Endodermal cell (in vitro differentiated cells): ENCODE data around the gene CERS6. TPM values are rescaled to one million over a fixed set of nuclear protein-coding genes. Genes with fewer than 3 reads are reported as not detected.

ENCODE experiments used
- DNase-seq: peaks from one replicate; pipeline ENCODE4 v3.0.0-alpha.2; 2017
- H3K27ac ChIP-seq: 2 replicates; pipeline ENCODE4 v1.5.1; 2013; ENCODE audit warnings: mild to moderate bottlenecking, low read depth, low read length, moderate library complexity
- H3K27me3 ChIP-seq: 2 replicates; pipeline ENCODE4 v1.6.1; 2013; ENCODE audit warnings: mild to moderate bottlenecking, low read length, moderate library complexity; ENCODE audit not compliant: insufficient read depth, control insufficient read depth, poor library complexity, severe bottlenecking
- H3K36me3 ChIP-seq: 2 replicates; pipeline ENCODE4 v1.7.0; 2013; ENCODE audit warnings: mild to moderate bottlenecking, low read length, moderate library complexity; ENCODE audit not compliant: control insufficient read depth, insufficient read depth
- H3K4me1 ChIP-seq: one replicate; pipeline ENCODE4 v1.7.0; 2013; ENCODE audit warnings: low read length; ENCODE audit not compliant: control insufficient read depth, insufficient read depth
- H3K4me3 ChIP-seq: 2 replicates; pipeline ENCODE4 v1.5.1; 2013; ENCODE audit warnings: mild to moderate bottlenecking, low read length, moderate library complexity
- H3K9ac ChIP-seq: 2 replicates; pipeline ENCODE4 v1.6.1; 2013; ENCODE audit warnings: mild to moderate bottlenecking, low read length, moderate library complexity; ENCODE audit not compliant: poor library complexity, severe bottlenecking; ENCODE audit errors: extremely low read depth
- H3K9me3 ChIP-seq: 2 replicates; pipeline ENCODE4 v1.6.1; 2013; ENCODE audit warnings: mild to moderate bottlenecking, low read length, moderate library complexity; ENCODE audit not compliant: control insufficient read depth
- H3K27ac Mint-ChIP-seq: 2 replicates; pipeline ENCODE4 v1.8.0; 2020; ENCODE audit warnings: mixed read lengths
- H3K27me3 Mint-ChIP-seq: 2 replicates; pipeline ENCODE4 v1.8.0; 2021; ENCODE audit warnings: mild to moderate bottlenecking, mixed read lengths; ENCODE audit not compliant: insufficient read depth
- H3K36me3 Mint-ChIP-seq: 2 replicates; pipeline ENCODE4 v1.8.0; 2020; ENCODE audit warnings: low read depth, mixed read lengths
- H3K4me1 Mint-ChIP-seq: 2 replicates; pipeline ENCODE4 v1.8.0; 2020; ENCODE audit warnings: mixed read lengths
- H3K4me3 Mint-ChIP-seq: 2 replicates; pipeline ENCODE4 v1.8.0; 2020; ENCODE audit warnings: mild to moderate bottlenecking, moderate library complexity, mixed read lengths
- H3K9me3 Mint-ChIP-seq: 2 replicates; pipeline ENCODE4 v1.8.0; 2020; ENCODE audit warnings: mild to moderate bottlenecking, mixed read lengths
- WGBS, 2 experiments: methylation state at CpG; one replicate each; pipeline versions ENCODE4 v1.1.5 to v1.1.7; 2013; ENCODE audit warnings: missing lambda C conversion rate in 2 of 2, mixed read lengths in 1 of 2; ENCODE audit not compliant: insufficient coverage in 1 of 2, insufficient read length in 1 of 2; 5-methylcytosine and 5-hydroxymethylcytosine counted together
- total RNA-seq, 2 donors: library from RNA; stranded (reverse); fragmentation: NEBNext Ultra II Directional in 1 of 2; extraction: Animal tissue kit (Norgen Biotek cat#: 25700) in 1 of 2; gene quantifications; 2 replicates in 1 of 2; 3 replicates in 1 of 2; pipeline ENCODE4 v1.2.1, GENCODE V29; 2021
- TF ChIP-seq, protein P1 (sequence below): fragments of 200-600 bp; sonication (generic); conservative IDR thresholded peaks from 2 replicates; pipeline ENCODE4 v1.5.0; 2021; ENCODE audit warnings: antibody characterized with exemption, mild to moderate bottlenecking

Gene CERS6
- total RNA-seq, 2 donors from 2014 or later: 41.3 to 52.0 TPM

DNA sequence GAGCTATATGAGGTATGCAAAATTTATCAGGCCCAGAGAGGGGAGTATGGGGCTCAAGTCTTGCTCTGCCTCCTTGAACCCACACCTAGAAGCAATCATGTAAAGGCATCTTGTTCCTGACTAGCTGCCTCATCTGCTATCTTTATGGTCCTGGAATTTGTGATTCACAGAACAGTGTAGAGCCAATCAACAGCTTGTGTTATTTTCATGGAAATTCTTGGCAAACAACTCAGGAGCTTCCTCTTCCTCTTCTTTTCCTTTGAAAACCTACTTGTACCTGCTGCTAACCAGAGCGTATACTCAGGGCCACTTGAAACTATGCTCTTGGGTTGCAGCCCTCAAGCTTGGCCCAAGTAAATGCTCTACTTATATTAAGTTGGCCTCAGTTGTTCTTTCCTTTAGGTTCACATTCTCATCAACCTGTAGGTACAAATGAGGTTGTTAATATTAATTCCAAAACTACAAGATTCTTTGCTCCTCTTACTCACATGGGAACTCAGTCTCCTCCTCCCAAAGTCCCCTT is 342.9 kb downstream of the CERS6 start:
- H3K4me3 Mint-ChIP-seq: no peak overlapping the region
- WGBS, 2 experiments: 97% methylated on average over 1 of the region's 1 CpG; no CpG with 5 or more reads in 1 of the 2 experiments
- H3K9me3 ChIP-seq: no peaks in the 10 kb centered on the region
- peaks cover 39% of the 10 kb centered on the region for H3K4me1 Mint-ChIP-seq
- no peaks in the 10 kb centered on the region for H3K27me3 Mint-ChIP-seq
- no peaks in the 10 kb centered on the region for H3K27me3 ChIP-seq
- H3K27ac ChIP-seq: no peak overlapping the region
- TF ChIP-seq, protein P1, sequence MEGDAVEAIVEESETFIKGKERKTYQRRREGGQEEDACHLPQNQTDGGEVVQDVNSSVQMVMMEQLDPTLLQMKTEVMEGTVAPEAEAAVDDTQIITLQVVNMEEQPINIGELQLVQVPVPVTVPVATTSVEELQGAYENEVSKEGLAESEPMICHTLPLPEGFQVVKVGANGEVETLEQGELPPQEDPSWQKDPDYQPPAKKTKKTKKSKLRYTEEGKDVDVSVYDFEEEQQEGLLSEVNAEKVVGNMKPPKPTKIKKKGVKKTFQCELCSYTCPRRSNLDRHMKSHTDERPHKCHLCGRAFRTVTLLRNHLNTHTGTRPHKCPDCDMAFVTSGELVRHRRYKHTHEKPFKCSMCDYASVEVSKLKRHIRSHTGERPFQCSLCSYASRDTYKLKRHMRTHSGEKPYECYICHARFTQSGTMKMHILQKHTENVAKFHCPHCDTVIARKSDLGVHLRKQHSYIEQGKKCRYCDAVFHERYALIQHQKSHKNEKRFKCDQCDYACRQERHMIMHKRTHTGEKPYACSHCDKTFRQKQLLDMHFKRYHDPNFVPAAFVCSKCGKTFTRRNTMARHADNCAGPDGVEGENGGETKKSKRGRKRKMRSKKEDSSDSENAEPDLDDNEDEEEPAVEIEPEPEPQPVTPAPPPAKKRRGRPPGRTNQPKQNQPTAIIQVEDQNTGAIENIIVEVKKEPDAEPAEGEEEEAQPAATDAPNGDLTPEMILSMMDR: no peak
- no peak overlapping the region for H3K27ac Mint-ChIP-seq
- no peaks in the 10 kb centered on the region for H3K36me3 Mint-ChIP-seq
- no peak for DNase-seq
- H3K4me3 ChIP-seq: no peak overlapping the region
- no peaks in the 10 kb centered on the region for H3K9me3 Mint-ChIP-seq
- H3K9ac ChIP-seq: no peak overlapping the region
- H3K36me3 ChIP-seq: no peaks in the 10 kb centered on the region
- H3K4me1 ChIP-seq: peaks cover 15% of the 10 kb centered on the region

DNA sequence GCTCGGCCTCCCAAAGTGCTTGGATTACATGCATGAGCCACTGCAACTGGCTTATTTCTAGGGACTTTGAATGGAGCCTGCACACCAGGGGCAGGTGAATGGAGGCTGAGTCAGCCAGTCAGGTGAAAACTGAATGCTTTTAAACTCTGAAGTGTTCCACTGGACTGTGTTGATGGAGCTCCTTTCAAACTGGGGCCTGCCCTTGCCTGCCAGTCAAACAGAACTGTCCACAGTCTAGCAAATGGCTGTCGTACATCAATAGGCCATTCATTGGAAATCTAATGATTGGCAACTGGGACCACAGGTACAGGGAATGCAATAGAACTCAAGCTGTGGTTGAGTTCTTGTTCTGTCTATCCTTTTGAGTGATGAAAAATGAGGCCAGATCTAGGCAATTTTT is 345.4 kb downstream of the CERS6 start:
- no peak for DNase-seq
- no peak overlapping the region for H3K4me3 ChIP-seq
- TF ChIP-seq, protein P1: no peak
- H3K36me3 ChIP-seq: no peaks in the 10 kb centered on the region
- peaks cover 18% of the 10 kb centered on the region for H3K4me1 ChIP-seq
- peaks cover 39% of the 10 kb centered on the region for H3K4me1 Mint-ChIP-seq
- no peaks in the 10 kb centered on the region for H3K36me3 Mint-ChIP-seq
- no peaks in the 10 kb centered on the region for H3K27me3 Mint-ChIP-seq
- H3K9ac ChIP-seq: no peak overlapping the region
- WGBS, 2 experiments: 48 to 100% methylated on average over 1 to 2 of the region's 2 CpGs
- no peak overlapping the region for H3K4me3 Mint-ChIP-seq
- no peaks in the 10 kb centered on the region for H3K27me3 ChIP-seq
- no peak overlapping the region for H3K27ac Mint-ChIP-seq
- H3K9me3 ChIP-seq: no peaks in the 10 kb centered on the region
- H3K9me3 Mint-ChIP-seq: no peaks in the 10 kb centered on the region
- H3K27ac ChIP-seq: no peak overlapping the region

DNA sequence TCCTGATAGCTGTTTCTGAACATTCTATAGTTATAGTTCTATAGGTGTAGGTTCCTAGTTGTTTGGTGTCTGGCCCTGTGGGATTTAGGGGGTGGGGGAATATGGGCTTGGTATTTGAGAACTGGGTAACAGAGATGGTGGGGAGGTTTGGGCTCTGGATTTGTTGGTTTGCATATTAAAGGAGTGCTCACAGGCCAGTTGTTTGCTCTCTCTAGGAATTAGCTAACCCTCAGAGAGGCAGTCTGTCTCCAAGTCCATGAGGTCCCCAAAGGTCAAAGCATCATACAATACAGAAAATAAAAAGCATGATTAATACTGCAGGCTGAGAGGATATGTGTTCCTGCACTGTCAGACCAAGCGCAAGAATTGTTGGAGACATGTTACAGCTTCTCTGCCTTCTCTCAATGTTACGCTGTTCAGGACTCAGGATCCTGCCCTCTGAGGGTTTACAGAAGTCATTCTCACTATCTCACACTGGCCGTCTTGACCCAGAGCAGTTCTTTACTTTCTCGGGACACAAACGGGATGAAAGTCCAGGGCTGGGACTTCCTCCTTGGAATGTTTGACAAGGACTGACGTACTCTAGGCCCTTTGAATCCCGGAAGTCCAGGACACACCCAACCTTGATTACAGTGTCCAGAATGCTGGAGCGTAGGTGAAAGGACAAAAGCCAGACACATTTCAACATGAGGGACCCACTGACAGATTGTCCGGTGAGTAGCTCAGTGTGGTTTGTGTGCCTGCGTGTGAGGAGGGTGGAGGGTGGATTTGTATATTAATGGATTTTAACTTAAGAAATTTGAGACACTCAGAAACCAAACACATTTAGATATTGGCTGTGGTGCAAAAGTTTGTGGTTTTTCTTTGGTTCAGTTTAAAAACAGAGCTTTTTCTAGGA is 346.1 kb downstream of the CERS6 start, which contains the start of gene NOSTRIN:
NOSTRIN (plus strand) TSS at position 677 of the 898 bp plus-strand sequence; CDS start at position 687, 10 bp downstream.
- TF ChIP-seq, protein P1: no peak
- H3K4me3 Mint-ChIP-seq: no peak within 1 kb of the TSS
- 71 to 86% methylated on average over 7 to 10 of the region's 10 CpGs for WGBS, 2 experiments
- no peaks in the 10 kb centered on the region for H3K36me3 Mint-ChIP-seq
- no peak within 1 kb of the TSS for H3K4me3 ChIP-seq
- H3K9me3 ChIP-seq: no peaks in the 10 kb centered on the region
- peaks cover 43% of the 10 kb centered on the region for H3K4me1 Mint-ChIP-seq
- H3K27ac Mint-ChIP-seq: no peak within 1 kb of the TSS
- H3K36me3 ChIP-seq: no peaks in the 10 kb centered on the region
- no peaks in the 10 kb centered on the region for H3K27me3 ChIP-seq
- H3K9me3 Mint-ChIP-seq: no peaks in the 10 kb centered on the region
- H3K27ac ChIP-seq: no peak within 1 kb of the TSS
- no peaks in the 10 kb centered on the region for H3K27me3 Mint-ChIP-seq
- H3K9ac ChIP-seq: no peak within 1 kb of the TSS
- H3K4me1 ChIP-seq: peaks cover 21% of the 10 kb centered on the region
- DNase-seq: no peak
